GM18508 (cell line): ENCODE results near the gene PRR35.

Experiments used
- ATAC-seq: cut with Tn5 transposase; IDR thresholded peaks from one replicate; pipeline ENCODE4 v1.9.1; 2021; ENCODE audit warnings: moderate number of reproducible peaks; ENCODE audit not compliant: insufficient read depth, unreplicated experiment

Gene PRR35

DNA sequence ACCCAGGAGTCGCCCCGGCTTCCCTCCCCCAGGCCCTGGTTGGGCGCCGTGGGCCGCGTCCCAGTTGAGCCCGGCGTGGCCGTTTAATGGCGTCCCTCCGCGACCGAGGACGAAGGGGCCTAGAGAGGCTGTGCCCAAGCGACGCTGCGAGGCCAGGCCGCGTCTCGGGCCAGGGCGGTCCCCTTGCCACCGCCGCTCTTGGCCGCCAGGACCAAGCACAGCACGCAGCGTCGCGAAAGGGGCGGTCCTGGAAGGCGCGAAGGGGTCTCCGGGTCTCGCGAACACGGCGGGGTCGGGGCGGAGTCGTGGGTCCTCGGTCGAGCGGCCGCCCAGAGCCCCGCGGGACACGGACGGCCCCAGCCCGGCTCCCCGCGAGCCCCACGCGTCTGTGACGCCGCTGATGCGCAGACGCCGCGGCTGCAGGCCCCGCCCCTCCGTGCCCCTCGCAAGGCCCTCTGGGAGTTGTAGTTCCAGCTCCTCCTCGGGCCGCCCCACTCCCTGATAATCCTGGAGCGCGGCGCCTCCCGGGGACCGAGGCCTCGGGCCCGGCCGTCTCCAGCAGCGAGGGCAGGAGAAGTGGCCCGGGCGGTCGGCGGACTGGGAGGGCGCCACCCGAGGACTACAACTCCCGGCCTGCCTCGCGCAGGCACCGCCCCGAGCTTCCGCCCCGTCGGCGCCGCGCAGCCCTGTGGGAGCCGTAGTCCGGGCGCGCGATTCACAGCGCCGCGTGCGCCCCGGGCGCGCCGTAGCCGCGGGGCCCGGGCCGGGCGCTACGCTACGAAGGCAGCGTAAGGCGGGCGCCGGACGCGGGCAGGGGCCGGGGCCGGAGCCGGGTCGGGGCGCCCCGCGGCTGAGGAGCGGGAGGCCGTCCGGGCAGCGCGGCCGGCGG, 32.9 kb upstream of the PRR35 start, which contains the start of gene CAPN15:
Gene CAPN15, plus strand, starts transcription at position 698 of the 889 bp plus-strand sequence. CDS start 19,127 bp downstream, outside the sequence.
- ATAC-seq = no peak

GRCh38 chr16:528111-529011, 31.8 kb upstream of the PRR35 start:
- no peak for ATAC-seq

DNA sequence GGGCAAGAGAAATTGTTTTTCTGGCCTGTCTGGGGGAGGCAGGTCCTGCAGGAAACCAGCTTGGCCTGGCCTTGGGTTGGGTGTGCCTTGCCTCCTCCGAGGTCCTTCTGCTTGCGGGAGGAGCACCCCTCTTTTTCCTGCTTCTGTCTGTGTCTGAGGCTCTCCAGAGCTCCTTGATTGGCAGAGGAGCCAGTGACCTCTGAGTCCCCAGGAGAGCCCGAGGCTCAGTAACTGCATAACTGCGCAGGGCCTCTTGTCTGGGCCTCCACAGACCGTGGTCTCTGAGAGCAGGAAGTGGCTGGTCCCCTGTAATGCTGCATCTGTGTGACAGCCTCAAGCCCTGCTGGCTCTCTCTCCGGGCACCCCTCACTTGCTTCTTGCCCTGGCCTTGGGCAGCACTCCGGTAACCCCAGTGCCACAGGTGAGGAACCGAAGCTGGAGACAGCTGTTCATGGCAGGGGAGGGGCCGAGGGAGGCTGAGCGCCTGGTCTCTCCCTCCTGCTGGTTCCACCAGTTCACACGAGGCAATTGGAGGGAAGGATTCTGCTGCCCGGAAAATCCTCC, 31.1 kb upstream of the PRR35 start:
- no peak for ATAC-seq

- ATAC-seq = no peak
Observed at GRCh38 chr16:530111-530817, 29.9 kb upstream of the PRR35 start.

GRCh38 chr16:531494-532125, 28.6 kb upstream of the PRR35 start:
- no peak for ATAC-seq

GRCh38 chr16:533391-534123, 26.6 kb upstream of the PRR35 start:
- ATAC-seq = no peak

DNA sequence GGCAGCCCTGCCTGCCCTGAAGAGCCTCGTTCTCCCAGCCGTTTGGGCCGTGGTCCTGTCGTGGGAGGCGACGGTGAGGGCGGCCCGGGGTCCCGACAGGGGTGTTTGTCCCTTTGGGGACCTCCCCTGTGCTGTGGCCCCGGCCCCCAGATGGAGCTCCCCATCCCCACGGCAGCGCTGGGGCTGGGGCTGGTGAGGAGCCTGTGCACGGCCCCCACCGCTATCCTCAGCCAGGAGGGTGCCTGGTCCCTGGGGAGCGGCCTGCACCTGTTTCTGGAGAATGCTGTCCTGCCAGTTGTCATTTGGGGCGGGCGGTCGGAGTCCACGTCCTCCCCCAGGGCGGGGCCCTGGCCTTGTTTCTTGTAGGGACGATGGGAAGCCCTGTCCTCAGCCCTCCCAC, 26.1 kb upstream of the PRR35 start:
- no peak for ATAC-seq

DNA sequence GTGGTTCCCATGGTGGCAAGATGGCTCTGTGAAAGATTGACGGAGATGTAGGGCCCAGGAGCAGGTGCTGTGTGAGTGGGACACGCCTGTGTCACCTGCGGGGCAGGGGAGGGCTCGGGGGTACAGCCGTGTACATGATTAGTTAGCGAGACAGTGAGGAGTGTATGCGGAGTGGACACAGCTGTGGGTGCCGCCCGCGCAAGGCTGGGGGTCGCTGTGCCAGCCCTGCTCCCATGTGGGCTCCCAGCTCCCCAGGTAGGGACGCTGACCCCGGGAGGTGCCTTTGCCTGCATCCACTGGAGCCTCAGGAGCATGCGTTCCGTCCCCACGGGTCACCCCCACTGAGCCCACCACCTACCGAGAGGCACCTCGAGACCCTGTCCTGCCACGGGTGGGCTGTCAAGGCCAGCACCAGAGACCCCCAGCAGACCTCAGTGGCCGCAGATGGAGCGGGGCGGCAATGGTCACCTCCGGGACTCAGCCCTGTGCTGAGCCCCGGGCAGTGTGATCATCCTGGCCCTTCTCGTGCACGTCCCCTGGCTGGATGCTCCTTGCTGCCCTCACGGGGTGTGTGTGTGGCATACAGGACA, 25.2 kb upstream of the PRR35 start:
- ATAC-seq = no peak

GRCh38 chr16:535446-536405, 24.5 kb upstream of the PRR35 start:
- ATAC-seq = no peak

GRCh38 chr16:536746-537145, 23.4 kb upstream of the PRR35 start:
- no peak for ATAC-seq

DNA sequence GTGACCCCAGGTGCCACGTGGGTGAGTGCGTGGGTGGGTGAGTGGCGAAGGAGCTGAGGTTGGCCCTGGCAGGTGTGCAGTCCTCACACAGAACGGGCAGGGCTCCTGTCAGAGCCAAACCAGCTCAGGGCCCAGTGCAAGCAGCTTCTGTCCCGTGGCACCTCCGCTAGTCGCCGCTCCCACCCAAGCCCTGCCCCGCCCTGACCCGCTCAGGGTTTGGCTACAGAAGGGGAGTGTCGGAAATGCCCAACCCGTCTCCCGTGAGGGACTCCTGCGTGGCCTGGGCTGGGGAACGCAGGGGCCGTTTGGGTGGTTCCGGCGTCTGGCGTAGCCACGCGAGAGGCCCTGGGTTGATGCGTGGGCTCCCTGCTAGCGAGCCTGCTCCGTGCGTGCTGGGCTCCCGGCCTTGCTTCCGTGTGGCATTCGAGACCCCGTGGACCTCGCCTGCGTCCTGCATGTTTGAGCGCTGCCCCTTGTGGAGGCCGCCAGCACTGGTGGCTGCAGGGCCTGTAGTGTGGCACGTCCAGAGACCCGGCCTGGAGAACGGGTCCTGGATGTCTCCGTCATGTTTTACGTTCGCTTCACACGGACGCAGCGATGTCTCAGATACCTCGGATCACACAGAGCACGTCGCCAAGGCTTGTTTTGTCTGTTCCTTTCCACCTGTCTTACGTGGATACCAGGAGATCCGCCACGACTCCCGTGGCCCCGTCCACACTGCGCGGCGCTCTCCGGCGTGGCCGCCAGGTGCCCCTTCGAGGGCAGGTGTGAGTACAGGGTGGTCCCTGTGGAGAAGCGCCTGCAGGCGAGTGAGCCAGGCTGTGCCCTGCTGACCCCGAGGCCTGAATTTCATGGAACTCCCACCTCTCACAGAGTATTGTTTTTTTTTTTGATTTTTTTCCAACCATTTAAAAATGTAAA, 22.5 kb upstream of the PRR35 start:
- no peak for ATAC-seq

GRCh38 chr16:539901-540530, 20.2 kb upstream of the PRR35 start:
- ATAC-seq = no peak

GRCh38 chr16:540645-541340, 19.4 kb upstream of the PRR35 start:
- no peak for ATAC-seq

GRCh38 chr16:543301-544164, 16.7 kb upstream of the PRR35 start:
- no peak for ATAC-seq

- no peak for ATAC-seq
Observed at GRCh38 chr16:544517-544916, 15.7 kb upstream of the PRR35 start.
